HCT116 (cell line): ENCODE measurements around the gene KRT74.

ENCODE experiments used
- CTCF ChIP-seq, 3 experiments: fragments of 200-600 bp in 1 of 3; sonication (generic) in 1 of 3; IDR thresholded peaks in 2 of 3; conservative IDR thresholded peaks in 1 of 3; 2 replicates each; pipeline ENCODE4 v1.5.1; 2012 to 2017; ENCODE audit warnings: low read depth in 2 of 3, low read length in 2 of 3, antibody characterized with exemption in 1 of 3, borderline replicate concordance in 1 of 3, control low read depth in 1 of 3, mild to moderate bottlenecking in 1 of 3, mixed read lengths in 1 of 3, mixed run types in 1 of 3, moderate library complexity in 1 of 3; ENCODE audit not compliant: insufficient read depth in 1 of 3
- EGR1 ChIP-seq: IDR thresholded peaks from 2 replicates; pipeline ENCODE4 v1.6.1; 2012; ENCODE audit warnings: low read depth
- POLR2A ChIP-seq: IDR thresholded peaks from 2 replicates; pipeline ENCODE4 v1.7.0; 2011; ENCODE audit warnings: borderline replicate concordance; ENCODE audit not compliant: insufficient read depth, insufficient read length; ENCODE audit errors: extremely low read depth
- RAD21 ChIP-seq: IDR thresholded peaks from 2 replicates; pipeline ENCODE4 v1.6.1; 2012; ENCODE audit warnings: low read depth, mild to moderate bottlenecking
- ZNF274 ChIP-seq: fragments of 200-500 bp; sonication (Bioruptor generic); IDR thresholded peaks from 2 replicates; pipeline ENCODE4 v1.6.1; 2014; ENCODE audit warnings: mild to moderate bottlenecking, low read depth, low read length, inconsistent platforms

GRCh38 chr12:52559979-52560378 is 13.7 kb downstream of the KRT74 start:
- TF ChIP-seq CTCF (IDR thresholded peaks at IDR 0.05 in 2 of 3, conservative IDR thresholded peaks at IDR 0.05 in 1 of 3; ENCODE audit: borderline replicate concordance in 1 of 3, insufficient read depth in 1 of 3, low read depth in 2 of 3, low read length in 2 of 3) (no peak), ZNF274 (no peak), RAD21 (no peak), EGR1 (no peak), POLR2A (no peak)
